HG03565 (cell line): Measurements from ENCODE around the gene DUSP2.

ENCODE experiments used
- ATAC-seq: cut with Tn5 transposase; IDR thresholded peaks from one replicate; pipeline ENCODE4 v1.9.1; 2021; ENCODE audit warnings: mild to moderate bottlenecking, moderate library complexity; ENCODE audit not compliant: unreplicated experiment

DUSP2 gene

GRCh38 chr2:96115631-96116423, 29.4 kb downstream of the DUSP2 start:
- no peak for ATAC-seq

- no peak for ATAC-seq
Observed at GRCh38 chr2:96114903-96115581, 30.2 kb downstream of the DUSP2 start.

- no peak for ATAC-seq
Observed at GRCh38 chr2:96114546-96114902, 30.7 kb downstream of the DUSP2 start.

- ATAC-seq: no peak
Observed at GRCh38 chr2:96113951-96114350, 31.3 kb downstream of the DUSP2 start.

GRCh38 chr2:96113367-96113677, 31.9 kb downstream of the DUSP2 start:
- no peak for ATAC-seq

GRCh38 chr2:96112501-96113366, 32.5 kb downstream of the DUSP2 start:
- ATAC-seq: no peak

- no peak for ATAC-seq
Observed at GRCh38 chr2:96111823-96112500, 33.3 kb downstream of the DUSP2 start.

- no peak for ATAC-seq
Observed at GRCh38 chr2:96111257-96111640, 34.0 kb downstream of the DUSP2 start.

GRCh38 chr2:96110621-96111256, 34.5 kb downstream of the DUSP2 start:
- ATAC-seq: no peak

- ATAC-seq: no peak
Observed at GRCh38 chr2:96109931-96110511, 35.2 kb downstream of the DUSP2 start.

GRCh38 chr2:96109361-96109680, 35.9 kb downstream of the DUSP2 start:
- ATAC-seq: no peak

GRCh38 chr2:96108541-96109360, 36.5 kb downstream of the DUSP2 start:
- no peak for ATAC-seq

GRCh38 chr2:96108151-96108540, 37.1 kb downstream of the DUSP2 start:
- no peak for ATAC-seq

GRCh38 chr2:96107708-96108065, 37.6 kb downstream of the DUSP2 start:
- no peak for ATAC-seq

GRCh38 chr2:96106991-96107707, 38.1 kb downstream of the DUSP2 start:
- ATAC-seq: no peak

- no peak for ATAC-seq
Observed at GRCh38 chr2:96105994-96106715, 39.1 kb downstream of the DUSP2 start.

GRCh38 chr2:96105152-96105915, 39.9 kb downstream of the DUSP2 start:
- ATAC-seq: no peak

- ATAC-seq: no peak
Observed at GRCh38 chr2:96104487-96104861, 40.8 kb downstream of the DUSP2 start.
